HL-60/S4 treated with retinoic acid at 250 ng/mL for 4 days and 3 days (cell line): ENCODE data around the gene NLRP5.
"Not testable (repeated sequence)": the region's sequence is repeated elsewhere in the genome, so short reads cannot be mapped to it uniquely, and the experiment has no call there.

Experiments
- in situ Hi-C: fragments of 300-500 bp; cut with MboI; formaldehyde crosslinking; loops from 2 replicates; pipeline ENCODE4 v1.7.0; 2022; ENCODE audit warnings: low sequenced_read_pairs

The NLRP5 gene

GRCh38 chr19:55986487-55986886 lies at the start of gene NLRP5:
NLRP5 (plus strand) TSS chr19:55986775.
- in situ Hi-C loops, result no loop called here

GRCh38 chr19:55939206-55939605 lies 47.4 kb upstream of the NLRP5 start:
- in situ Hi-C loops, result no loop called here

DNA sequence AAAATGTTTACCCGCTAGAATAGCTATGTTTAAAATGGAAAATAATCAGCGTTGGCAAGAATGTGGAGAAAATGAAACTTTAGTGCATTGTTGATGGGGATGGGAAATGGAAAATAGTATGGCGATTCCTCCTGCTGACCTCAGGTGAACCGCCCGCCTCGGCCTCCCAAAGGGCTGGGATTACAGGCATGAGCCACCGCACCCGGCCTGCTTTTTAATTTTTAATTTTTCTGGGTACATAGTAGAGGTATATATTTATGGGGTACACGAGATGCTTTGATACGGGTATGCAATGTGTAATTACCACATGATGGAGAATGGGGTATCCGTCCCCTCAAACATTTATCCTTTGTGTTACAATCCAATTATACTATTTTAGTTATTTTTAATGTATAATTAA lies 46.3 kb upstream of the NLRP5 start:
- in situ Hi-C loops, result no loop called here

GRCh38 chr19:55947532-55947931 lies 39.0 kb upstream of the NLRP5 start, which contains the start of gene NLRP8:
NLRP8 (plus strand) TSS chr19:55947832.
- in situ Hi-C loops, result no loop called here

GRCh38 chr19:55950566-55950965 lies 36.0 kb upstream of the NLRP5 start:
- in situ Hi-C loops, result not testable (repeated sequence)

GRCh38 chr19:55956431-55956830 lies 30.1 kb upstream of the NLRP5 start:
- in situ Hi-C loops, result no loop called here

DNA sequence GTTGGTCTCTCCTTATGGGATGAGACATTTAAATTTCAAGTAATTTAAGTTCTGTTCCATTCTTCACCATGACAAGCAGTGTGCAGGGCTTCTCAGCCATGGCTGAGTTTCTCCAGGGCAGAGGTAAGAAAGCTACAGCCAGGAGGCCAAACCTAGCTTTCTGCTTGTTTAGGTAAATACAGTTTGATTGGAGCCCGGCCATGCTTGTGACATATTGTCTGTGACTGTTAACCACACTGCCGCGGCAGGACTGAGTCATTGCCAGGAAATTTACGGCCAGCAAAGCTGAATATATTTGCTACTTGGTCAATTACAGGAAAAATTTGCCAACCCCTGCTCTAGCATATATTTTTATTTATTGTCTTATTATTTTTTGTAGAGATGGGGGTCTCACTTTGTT lies 28.2 kb upstream of the NLRP5 start:
- in situ Hi-C loops, result no loop called here

GRCh38 chr19:55959996-55960675 lies 26.4 kb upstream of the NLRP5 start:
- in situ Hi-C loops, result no loop called here

GRCh38 chr19:55962186-55962585 lies 24.4 kb upstream of the NLRP5 start:
- in situ Hi-C loops, result no loop called here

GRCh38 chr19:55973982-55974381 lies 12.6 kb upstream of the NLRP5 start:
- in situ Hi-C loops, result no loop called here

DNA sequence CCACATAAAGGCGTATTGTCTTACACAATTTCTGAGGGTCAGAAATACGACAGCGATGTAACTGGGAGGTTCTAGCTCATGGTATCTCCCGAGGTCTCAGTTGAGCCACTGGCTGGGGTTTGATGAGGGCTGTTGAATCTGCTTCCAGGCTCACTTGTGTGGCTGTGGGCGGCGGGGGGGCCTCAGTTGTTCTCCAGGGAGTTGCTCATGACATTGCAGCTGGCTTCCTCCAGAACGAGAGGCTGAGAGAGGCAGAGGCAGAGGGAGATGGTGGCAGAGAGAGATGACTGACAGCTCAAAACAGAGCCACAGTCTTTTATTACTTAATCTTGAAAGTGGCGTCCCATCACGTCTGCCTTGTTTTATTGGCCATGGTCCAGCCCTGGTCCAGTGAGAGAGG lies 6.2 kb upstream of the NLRP5 start:
- in situ Hi-C loops, result no loop called here

DNA sequence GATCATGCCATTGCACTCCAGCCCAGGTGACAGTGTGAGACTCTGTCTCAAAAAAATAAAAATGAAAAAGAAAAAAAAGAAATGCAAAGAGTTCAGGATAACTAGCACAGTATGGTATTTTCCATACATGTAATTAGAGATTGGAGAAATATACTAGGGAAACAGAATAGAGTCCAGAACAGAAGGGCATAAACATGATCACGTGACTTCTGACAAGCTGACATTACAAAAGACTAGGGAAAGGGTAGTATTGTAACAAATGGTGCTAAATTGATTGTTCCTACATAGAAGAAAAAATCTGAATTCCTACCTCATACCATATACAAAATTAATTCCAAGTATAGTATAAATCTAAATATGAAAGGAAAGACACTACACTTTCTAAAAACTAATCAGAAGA lies 1.3 kb upstream of the NLRP5 start:
- in situ Hi-C loops, result no loop called here

DNA sequence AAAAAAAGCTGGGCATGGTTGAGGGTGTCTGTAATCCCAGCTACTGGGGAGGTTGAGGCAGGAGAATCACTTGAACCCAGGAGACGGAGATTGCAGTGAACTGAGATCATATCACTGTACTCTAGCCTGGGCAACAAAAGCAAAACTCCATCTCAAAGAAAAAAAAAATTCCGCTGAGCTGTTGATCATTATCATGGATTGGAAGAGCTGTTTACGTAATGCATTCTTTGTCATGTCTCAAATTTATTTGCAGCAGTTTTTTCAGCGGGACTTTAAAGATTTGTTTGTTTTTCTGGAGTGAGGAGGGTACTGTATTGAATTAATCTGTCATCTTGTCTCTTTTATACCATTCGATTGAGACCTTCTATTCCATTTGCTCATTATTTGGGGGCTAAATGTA lies 4.3 kb downstream of the NLRP5 start:
- in situ Hi-C loops, result no loop called here

DNA sequence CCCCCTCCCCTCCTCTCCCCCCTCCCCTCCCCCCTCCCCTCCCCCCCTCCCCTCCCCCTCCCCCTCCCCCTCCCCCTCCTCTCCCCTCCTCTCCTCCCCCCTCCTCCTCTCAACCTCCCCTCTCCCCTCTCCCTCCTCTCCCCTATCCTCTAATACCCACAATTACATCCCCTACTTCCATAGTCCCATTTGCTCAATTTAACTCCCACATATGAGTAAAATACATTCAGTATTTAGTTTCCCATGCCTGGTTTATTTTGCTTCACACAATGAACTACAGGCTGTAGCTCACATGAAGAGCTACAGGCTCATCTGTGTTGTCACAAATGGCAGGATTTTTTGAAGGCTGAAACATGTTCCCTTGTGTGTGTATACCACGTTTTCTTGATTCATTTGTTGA lies 6.9 kb downstream of the NLRP5 start:
- in situ Hi-C loops, result no loop called here

DNA sequence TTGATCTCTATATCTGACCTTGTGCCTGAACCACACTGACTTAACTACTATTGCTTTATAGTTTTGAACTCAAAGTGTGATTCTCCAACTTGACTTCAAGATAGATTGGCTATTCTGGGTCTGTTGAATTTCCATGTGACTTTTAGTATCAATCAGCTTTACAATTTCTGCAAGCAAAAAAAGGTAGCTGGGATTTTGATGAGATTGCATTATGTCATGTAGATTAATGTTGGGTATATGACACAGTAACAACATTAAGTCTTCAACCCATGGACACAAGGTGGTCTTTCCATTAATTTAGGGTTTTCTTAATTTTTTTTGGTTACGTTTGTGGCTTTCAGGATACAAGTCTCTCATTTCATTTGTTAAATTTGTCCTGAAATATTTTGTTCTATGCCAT lies 28.2 kb downstream of the NLRP5 start:
- in situ Hi-C loops, result no loop called here

DNA sequence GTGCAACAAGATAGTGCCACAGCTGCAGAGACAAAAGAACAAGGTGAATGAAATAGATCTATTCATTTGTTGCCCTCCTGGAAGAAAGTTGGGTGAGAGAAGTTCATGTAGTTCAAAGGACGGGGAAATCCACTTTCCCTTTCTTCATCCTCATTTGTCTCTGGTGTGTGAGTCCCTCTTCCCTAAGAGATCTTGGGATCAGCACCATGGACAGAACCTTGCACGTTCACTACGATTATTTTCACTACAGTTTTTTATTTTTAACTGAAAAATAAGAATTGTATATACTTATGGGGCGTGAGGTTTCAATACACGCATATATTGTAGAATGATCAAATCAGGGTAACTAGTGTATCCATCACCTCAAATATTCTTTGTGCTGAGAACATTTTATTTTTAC lies 29.2 kb downstream of the NLRP5 start:
- in situ Hi-C loops, result no loop called here

GRCh38 chr19:56019325-56019724 lies 32.8 kb downstream of the NLRP5 start:
- in situ Hi-C loops, result not testable (repeated sequence)

- in situ Hi-C loops, result not testable (repeated sequence)
Measured at GRCh38 chr19:56020355-56020975, 33.9 kb downstream of the NLRP5 start.

DNA sequence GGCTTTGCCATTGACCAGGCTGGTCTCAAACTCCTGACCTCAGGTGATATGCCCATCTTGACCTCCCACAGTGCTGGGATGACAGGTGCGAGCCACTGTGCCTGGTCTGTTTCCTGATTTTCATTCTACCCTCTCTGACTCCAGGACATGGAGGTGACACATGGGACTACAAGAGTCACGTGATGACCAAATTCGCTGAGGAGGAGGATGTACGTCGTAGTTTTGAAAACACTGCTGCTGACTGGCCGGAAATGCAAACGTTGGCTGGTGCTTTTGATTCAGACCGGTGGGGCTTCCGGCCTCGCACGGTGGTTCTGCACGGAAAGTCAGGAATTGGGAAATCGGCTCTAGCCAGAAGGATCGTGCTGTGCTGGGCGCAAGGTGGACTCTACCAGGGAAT lies 40.2 kb downstream of the NLRP5 start:
- in situ Hi-C loops, result no loop called here

DNA sequence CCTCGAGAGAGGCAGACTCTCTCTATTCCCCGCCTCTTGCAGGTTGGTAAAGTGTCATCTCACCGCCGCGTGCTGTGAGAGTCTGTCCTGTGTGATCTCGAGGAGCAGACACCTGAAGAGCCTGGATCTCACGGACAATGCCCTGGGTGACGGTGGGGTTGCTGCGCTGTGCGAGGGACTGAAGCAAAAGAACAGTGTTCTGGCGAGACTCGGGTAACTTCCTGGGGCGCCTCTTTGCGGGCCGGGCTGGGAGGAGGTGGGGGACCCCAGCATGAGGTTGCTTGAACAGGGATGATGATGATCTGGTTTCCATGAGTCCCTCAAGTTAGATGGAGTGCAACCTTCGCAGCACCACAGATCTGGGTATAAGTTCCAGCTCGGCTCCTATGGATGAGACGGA lies 67.0 kb downstream of the NLRP5 start:
- in situ Hi-C loops, result no loop called here

GRCh38 chr19:56066152-56067023 lies 79.8 kb downstream of the NLRP5 start:
- in situ Hi-C loops, result no loop called here

- in situ Hi-C loops, result loop anchor here (10.0 kb wide), 1 partner anchor 105 kb away; the partner anchor contains the start of gene GALP
Measured at GRCh38 chr19:56069642-56070041, 83.1 kb downstream of the NLRP5 start.
